H1 (cell line): ENCODE results near the gene MCFD2.

ENCODE experiments used
- SIX5 ChIP-seq: IDR thresholded peaks from 2 replicates; pipeline ENCODE4 v1.6.1; 2011; ENCODE audit warnings: mild to moderate bottlenecking, low read depth, low read length
- SP1 ChIP-seq: IDR thresholded peaks from 2 replicates; pipeline ENCODE4 v1.6.1; 2011; ENCODE audit warnings: low read depth, low read length
- TF ChIP-seq, protein P1 (sequence below), 3 experiments: IDR thresholded peaks; 1 replicate in 2 of 3; 2 replicates in 1 of 3; pipeline versions ENCODE4 v1.5.1 to v1.6.1; 2011; ENCODE audit warnings: low read length in 3 of 3, mild to moderate bottlenecking in 3 of 3, inconsistent platforms in 2 of 3, low read depth in 1 of 3, moderate library complexity in 1 of 3; ENCODE audit not compliant: insufficient read depth in 1 of 3; ENCODE audit errors: control extremely low read depth in 1 of 3

DNA sequence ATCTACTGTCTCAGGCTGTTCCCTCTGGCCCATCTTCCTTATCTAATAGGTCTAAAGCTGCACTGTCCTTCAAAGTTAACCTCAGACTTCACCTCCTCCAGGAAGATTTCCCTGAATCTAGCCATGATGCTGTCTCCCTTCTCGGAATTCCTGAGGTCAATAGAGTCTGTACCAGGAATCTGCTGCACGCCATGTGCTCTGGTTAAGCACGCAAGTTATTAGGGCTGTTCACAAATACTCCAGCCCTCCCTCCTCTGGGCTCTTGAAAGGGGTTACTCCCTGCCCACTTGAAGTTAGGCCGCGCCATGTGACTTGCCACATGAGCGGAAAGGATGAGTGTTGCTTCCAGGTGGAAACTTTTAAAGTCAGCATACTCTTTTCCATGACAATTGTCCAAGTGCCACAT lies 43.6 kb downstream of the MCFD2 start:
- TF ChIP-seq SIX5, result no peak
- TF ChIP-seq, protein P1, sequence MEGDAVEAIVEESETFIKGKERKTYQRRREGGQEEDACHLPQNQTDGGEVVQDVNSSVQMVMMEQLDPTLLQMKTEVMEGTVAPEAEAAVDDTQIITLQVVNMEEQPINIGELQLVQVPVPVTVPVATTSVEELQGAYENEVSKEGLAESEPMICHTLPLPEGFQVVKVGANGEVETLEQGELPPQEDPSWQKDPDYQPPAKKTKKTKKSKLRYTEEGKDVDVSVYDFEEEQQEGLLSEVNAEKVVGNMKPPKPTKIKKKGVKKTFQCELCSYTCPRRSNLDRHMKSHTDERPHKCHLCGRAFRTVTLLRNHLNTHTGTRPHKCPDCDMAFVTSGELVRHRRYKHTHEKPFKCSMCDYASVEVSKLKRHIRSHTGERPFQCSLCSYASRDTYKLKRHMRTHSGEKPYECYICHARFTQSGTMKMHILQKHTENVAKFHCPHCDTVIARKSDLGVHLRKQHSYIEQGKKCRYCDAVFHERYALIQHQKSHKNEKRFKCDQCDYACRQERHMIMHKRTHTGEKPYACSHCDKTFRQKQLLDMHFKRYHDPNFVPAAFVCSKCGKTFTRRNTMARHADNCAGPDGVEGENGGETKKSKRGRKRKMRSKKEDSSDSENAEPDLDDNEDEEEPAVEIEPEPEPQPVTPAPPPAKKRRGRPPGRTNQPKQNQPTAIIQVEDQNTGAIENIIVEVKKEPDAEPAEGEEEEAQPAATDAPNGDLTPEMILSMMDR (IDR thresholded peaks at IDR 0.05; ENCODE audit: control extremely low read depth in 1 of 3, insufficient read depth in 1 of 3, low read depth in 1 of 3, low read length in 3 of 3), result no peak
- TF ChIP-seq SP1, result no peak
